ENCODE results near the gene MRPL43. TPM values are rescaled to one million over a fixed set of nuclear protein-coding genes. Genes with fewer than 3 reads are reported as not detected.

MRPL43 gene
- total and polyA plus RNA-seq, 4 donors = 30.5 to 76.0 (median 57.8) TPM

- Histone ChIP-seq H3K27ac (ENCODE audit: low read depth in 1 of 2, low read length in 2 of 2) (no peak overlapping the region), H3K4me1 (ENCODE audit: control insufficient read depth in 4 of 4, insufficient read depth in 4 of 4, low read length in 3 of 4) (peaks cover 4 to 33% (median 28%) of the 10 kb centered on the region in 4 donors), H3K27me3 (ENCODE audit: control insufficient read depth in 4 of 4, insufficient read depth in 4 of 4, low read length in 3 of 4) (no peaks in the 10 kb centered on the region), H3K4me3 (ENCODE audit: low read depth in 1 of 3, low read length in 3 of 3) (no peak overlapping the region), H3K36me3 (ENCODE audit: control insufficient read depth in 4 of 4, insufficient read depth in 3 of 4, low read depth in 1 of 4, low read length in 3 of 4) (peaks cover 6 to 26% (median 9%) of the 10 kb centered on the region in 4 donors), H3K9me3 (ENCODE audit: control insufficient read depth in 4 of 4, low read length in 3 of 4) (no peaks in the 10 kb centered on the region), H3K9ac (ENCODE audit: low read depth in 1 of 2, low read length in 2 of 2) (no peak overlapping the region)
- DNase-seq (ENCODE audit: low spot score) = no peak
- TF ChIP-seq, protein P1, sequence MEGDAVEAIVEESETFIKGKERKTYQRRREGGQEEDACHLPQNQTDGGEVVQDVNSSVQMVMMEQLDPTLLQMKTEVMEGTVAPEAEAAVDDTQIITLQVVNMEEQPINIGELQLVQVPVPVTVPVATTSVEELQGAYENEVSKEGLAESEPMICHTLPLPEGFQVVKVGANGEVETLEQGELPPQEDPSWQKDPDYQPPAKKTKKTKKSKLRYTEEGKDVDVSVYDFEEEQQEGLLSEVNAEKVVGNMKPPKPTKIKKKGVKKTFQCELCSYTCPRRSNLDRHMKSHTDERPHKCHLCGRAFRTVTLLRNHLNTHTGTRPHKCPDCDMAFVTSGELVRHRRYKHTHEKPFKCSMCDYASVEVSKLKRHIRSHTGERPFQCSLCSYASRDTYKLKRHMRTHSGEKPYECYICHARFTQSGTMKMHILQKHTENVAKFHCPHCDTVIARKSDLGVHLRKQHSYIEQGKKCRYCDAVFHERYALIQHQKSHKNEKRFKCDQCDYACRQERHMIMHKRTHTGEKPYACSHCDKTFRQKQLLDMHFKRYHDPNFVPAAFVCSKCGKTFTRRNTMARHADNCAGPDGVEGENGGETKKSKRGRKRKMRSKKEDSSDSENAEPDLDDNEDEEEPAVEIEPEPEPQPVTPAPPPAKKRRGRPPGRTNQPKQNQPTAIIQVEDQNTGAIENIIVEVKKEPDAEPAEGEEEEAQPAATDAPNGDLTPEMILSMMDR (IDR thresholded peaks at IDR 0.05; ENCODE audit: low read depth, low read length, missing input control) = no peak
- WGBS = 91% methylated on average over 21 of the region's 21 CpGs
These were observed 1.8 kb upstream of the MRPL43 start for GRCh38 chr10:100989088-100989487.

DNA sequence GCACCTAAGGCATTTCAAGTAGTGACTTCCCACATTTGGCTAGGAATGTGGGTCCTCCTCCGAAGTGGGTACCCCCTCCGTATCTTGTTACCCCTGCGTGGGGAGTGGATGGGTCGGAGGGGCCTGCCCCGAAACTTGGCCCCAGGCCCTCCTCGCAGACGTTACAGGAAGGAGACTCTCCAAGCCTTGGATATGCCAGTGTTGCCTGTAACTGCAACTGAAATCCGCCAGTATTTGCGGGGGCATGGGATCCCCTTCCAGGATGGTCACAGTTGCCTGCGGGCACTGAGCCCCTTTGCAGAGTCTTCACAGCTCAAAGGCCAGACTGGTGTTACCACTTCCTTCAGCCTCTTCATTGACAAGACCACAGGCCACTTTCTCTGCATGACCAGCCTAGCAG lies 869 bp upstream of the MRPL43 start:
- no peaks in the 10 kb centered on the region for H3K27me3 ChIP-seq (ENCODE audit: control insufficient read depth in 4 of 4, insufficient read depth in 4 of 4, low read length in 3 of 4)
- 73% methylated on average over 10 of the region's 10 CpGs for WGBS

DNA sequence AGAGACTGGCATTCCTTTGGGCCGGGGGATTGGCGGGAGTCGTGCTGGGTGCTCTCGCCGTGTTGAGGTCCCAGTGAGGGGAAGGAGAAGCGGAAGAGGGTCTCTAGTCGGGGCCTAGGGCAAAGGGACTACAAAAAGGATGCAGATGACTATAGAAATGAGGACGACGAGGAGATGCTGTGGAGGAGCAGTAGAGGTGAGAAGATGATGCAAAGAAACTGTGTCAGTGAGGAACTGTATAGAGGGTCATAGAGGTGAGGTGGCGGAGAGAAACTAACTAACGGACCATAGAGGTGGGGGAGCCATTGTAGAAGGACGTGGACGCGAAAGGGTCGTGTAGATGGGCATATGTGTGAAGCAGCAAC lies 370 bp upstream of the MRPL43 start:
- TF ChIP-seq, protein P2, sequence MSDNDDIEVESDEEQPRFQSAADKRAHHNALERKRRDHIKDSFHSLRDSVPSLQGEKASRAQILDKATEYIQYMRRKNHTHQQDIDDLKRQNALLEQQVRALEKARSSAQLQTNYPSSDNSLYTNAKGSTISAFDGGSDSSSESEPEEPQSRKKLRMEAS (IDR thresholded peaks at IDR 0.05) = peak; percentile 5
- TF ChIP-seq GABPA (IDR thresholded peaks at IDR 0.05 in 1 of 2, conservative IDR thresholded peaks at IDR 0.05 in 1 of 2) = no peak
- Histone ChIP-seq H3K36me3 (ENCODE audit: control insufficient read depth in 4 of 4, insufficient read depth in 3 of 4, low read depth in 1 of 4, low read length in 3 of 4) (peaks cover 6 to 23% (median 9%) of the 10 kb centered on the region in 4 donors), H3K9ac (ENCODE audit: low read depth in 1 of 2, low read length in 2 of 2) (peak overlapping the region in 1 of 2 donors; percentile 17), H3K4me3 (ENCODE audit: low read depth in 1 of 3, low read length in 3 of 3) (peak overlapping the region; percentile 89 to 98 (median 93)), H3K27me3 (ENCODE audit: control insufficient read depth in 4 of 4, insufficient read depth in 4 of 4, low read length in 3 of 4) (no peaks in the 10 kb centered on the region), H3K9me3 (ENCODE audit: control insufficient read depth in 4 of 4, low read length in 3 of 4) (no peaks in the 10 kb centered on the region), H3K27ac (ENCODE audit: low read depth in 1 of 2, low read length in 2 of 2) (peak overlapping the region; percentile 44 to 75), H3K4me1 (ENCODE audit: control insufficient read depth in 4 of 4, insufficient read depth in 4 of 4, low read length in 3 of 4) (peaks cover 4 to 33% (median 28%) of the 10 kb centered on the region in 4 donors)
- WGBS = 4% methylated on average over 15 of the region's 15 CpGs
- DNase-seq (ENCODE audit: low spot score) = no peak

More for the DNA sequence above, 869 bp upstream of the MRPL43 start:
- no peak for DNase-seq (ENCODE audit: low spot score)
- peaks cover 6 to 21% (median 9%) of the 10 kb centered on the region in 4 donors for H3K36me3 ChIP-seq (ENCODE audit: control insufficient read depth in 4 of 4, insufficient read depth in 3 of 4, low read depth in 1 of 4, low read length in 3 of 4)
- H3K27ac ChIP-seq (ENCODE audit: low read depth in 1 of 2, low read length in 2 of 2) = no peak overlapping the region
- H3K9me3 ChIP-seq (ENCODE audit: control insufficient read depth in 4 of 4, low read length in 3 of 4) = no peaks in the 10 kb centered on the region
- H3K4me1 ChIP-seq (ENCODE audit: control insufficient read depth in 4 of 4, insufficient read depth in 4 of 4, low read length in 3 of 4) = peaks cover 4 to 33% (median 28%) of the 10 kb centered on the region in 4 donors
- no peak for TF ChIP-seq SP1 (IDR thresholded peaks at IDR 0.05)
- peak overlapping the region in 1 of 2 donors; percentile 17 for H3K9ac ChIP-seq (ENCODE audit: low read depth in 1 of 2, low read length in 2 of 2)
- peak overlapping the region; percentile 89 to 98 (median 93) for H3K4me3 ChIP-seq (ENCODE audit: low read depth in 1 of 3, low read length in 3 of 3)

GRCh38 chr10:100986623-100986951 lies 710 bp downstream of the MRPL43 start:
- peaks cover 4 to 33% (median 28%) of the 10 kb centered on the region in 4 donors for H3K4me1 ChIP-seq (ENCODE audit: control insufficient read depth in 4 of 4, insufficient read depth in 4 of 4, low read length in 3 of 4)
- no peak overlapping the region for H3K27ac ChIP-seq (ENCODE audit: low read depth in 1 of 2, low read length in 2 of 2)
- peak overlapping the region in 1 of 2 donors; percentile 87 for H3K9ac ChIP-seq (ENCODE audit: low read depth in 1 of 2, low read length in 2 of 2)
- no peaks in the 10 kb centered on the region for H3K27me3 ChIP-seq (ENCODE audit: control insufficient read depth in 4 of 4, insufficient read depth in 4 of 4, low read length in 3 of 4)
- DNase-seq (ENCODE audit: low spot score) = no peak
- H3K9me3 ChIP-seq (ENCODE audit: control insufficient read depth in 4 of 4, low read length in 3 of 4) = no peaks in the 10 kb centered on the region
- H3K4me3 ChIP-seq (ENCODE audit: low read depth in 1 of 3, low read length in 3 of 3) = peak overlapping the region; percentile 89 to 98 (median 93)
- 10% methylated on average over 17 of the region's 17 CpGs for WGBS
- peaks cover 6 to 26% (median 9%) of the 10 kb centered on the region in 4 donors for H3K36me3 ChIP-seq (ENCODE audit: control insufficient read depth in 4 of 4, insufficient read depth in 3 of 4, low read depth in 1 of 4, low read length in 3 of 4)
- TF ChIP-seq NR2F2 (IDR thresholded peaks at IDR 0.05) (no peak), ATF3 (IDR thresholded peaks at IDR 0.05) (no peak), HNF4A (conservative IDR thresholded peaks at IDR 0.05) (no peak), RXRA (IDR thresholded peaks at IDR 0.05) (no peak), ZBTB33 (IDR thresholded peaks at IDR 0.05) (no peak), REST (IDR thresholded peaks at IDR 0.05) (no peak), GABPA (IDR thresholded peaks at IDR 0.05 in 1 of 2, conservative IDR thresholded peaks at IDR 0.05 in 1 of 2) (no peak), EGR1 (IDR thresholded peaks at IDR 0.05; ENCODE audit: low read depth in 2 of 2) (no peak), RAD21 (IDR thresholded peaks at IDR 0.05) (no peak)
- TF ChIP-seq, protein P1 (IDR thresholded peaks at IDR 0.05; ENCODE audit: low read depth, low read length, missing input control) = no peak
